SH-SY5Y (cell line): ENCODE results near the gene GPR15.

Experiments used
- GATA2 ChIP-seq: IDR thresholded peaks from 2 replicates; pipeline ENCODE4 v1.6.1; 2011; ENCODE audit warnings: mild to moderate bottlenecking, low read depth, low read length
- GATA3 ChIP-seq: IDR thresholded peaks from 2 replicates; pipeline ENCODE4 v1.6.1; 2011; ENCODE audit warnings: low read depth, mild to moderate bottlenecking, low read length, moderate library complexity

GPR15 gene

GRCh38 chr3:98522544-98523281 lies 9.1 kb upstream of the GPR15 start, which contains the start of gene CLDND1:
Gene CLDND1, minus strand, starts transcription at chr3:98522902. Its CDS starts 1,478 bp downstream, at chr3:98521424.
- TF ChIP-seq GATA2 (0 out of 2 replicates have a peak, but pooled peaks have one; percentile 17), GATA3 (no peak)

- TF ChIP-seq GATA3 (no peak), GATA2 (no peak)
Observed at GRCh38 chr3:98525494-98525893, 6.3 kb upstream of the GPR15 start.

- TF ChIP-seq GATA2, result no peak
- no peak for TF ChIP-seq GATA3
Observed at GRCh38 chr3:98528474-98529346, 3.1 kb upstream of the GPR15 start.

- TF ChIP-seq GATA3 (no peak), GATA2 (no peak)
Observed at GRCh38 chr3:98529856-98530459, 1.8 kb upstream of the GPR15 start.

GRCh38 chr3:98530676-98531075 lies 1.1 kb upstream of the GPR15 start:
- TF ChIP-seq GATA2, result no peak
- TF ChIP-seq GATA3, result no peak

- TF ChIP-seq GATA3 (no peak), GATA2 (no peak)
Observed at GRCh38 chr3:98532275-98532637, 478 bp downstream of the GPR15 start.

- TF ChIP-seq GATA3 (no peak), GATA2 (no peak)
Observed at GRCh38 chr3:98532709-98533571, 1.2 kb downstream of the GPR15 start.

GRCh38 chr3:98534168-98534567 lies 2.4 kb downstream of the GPR15 start:
- TF ChIP-seq GATA3 (no peak), GATA2 (no peak)

- TF ChIP-seq GATA3, result no peak
- TF ChIP-seq GATA2, result no peak
Observed at GRCh38 chr3:98534734-98535133, 3.0 kb downstream of the GPR15 start.

GRCh38 chr3:98536456-98537017 lies 4.8 kb downstream of the GPR15 start:
- TF ChIP-seq GATA2 (no peak), GATA3 (no peak)

GRCh38 chr3:98540346-98540745 lies 8.6 kb downstream of the GPR15 start:
- TF ChIP-seq GATA3 (no peak), GATA2 (no peak)

- no peak for TF ChIP-seq GATA2
- no peak for TF ChIP-seq GATA3
Observed at GRCh38 chr3:98541695-98542094, 9.9 kb downstream of the GPR15 start.

- TF ChIP-seq GATA2, result no peak
- no peak for TF ChIP-seq GATA3
Observed at GRCh38 chr3:98542623-98543022, 10.8 kb downstream of the GPR15 start.

GRCh38 chr3:98545940-98546339 lies 14.2 kb downstream of the GPR15 start:
- no peak for TF ChIP-seq GATA3
- no peak for TF ChIP-seq GATA2
